Mammary epithelial cell (primary cell): ENCODE measurements around the gene STARD13.

ENCODE experiments used
- CTCF ChIP-seq, 2 donors: IDR thresholded peaks in 1 of 2; conservative IDR thresholded peaks in 1 of 2; 2 replicates each; pipeline ENCODE4 v1.5.1; 2011 to 2012; ENCODE audit warnings: inconsistent platforms in 2 of 2, low read length in 2 of 2, mild to moderate bottlenecking in 2 of 2, control low read depth in 1 of 2, low read depth in 1 of 2; ENCODE audit not compliant: insufficient read depth in 1 of 2; ENCODE audit errors: extremely low read depth in 1 of 2
- EZH2 ChIP-seq: IDR thresholded peaks from 2 replicates; pipeline ENCODE4 v1.6.1; 2012; ENCODE audit warnings: low read length, inconsistent platforms, borderline replicate concordance

GRCh38 chr13:33079960-33080359, 205.6 kb downstream of the STARD13 start:
- no peak for TF ChIP-seq CTCF (conservative IDR thresholded peaks at IDR 0.05 in 1 of 2, IDR thresholded peaks at IDR 0.05 in 1 of 2; ENCODE audit: extremely low read depth in 1 of 2, insufficient read depth in 1 of 2, low read depth in 1 of 2, low read length in 2 of 2)
- TF ChIP-seq EZH2, result no peak
